GM12878 (cell line): Measurements from ENCODE around the gene ERVW-1. TPM values are rescaled to one million over a fixed set of nuclear protein-coding genes. Genes with fewer than 3 reads are reported as not detected.

Source experiments
- ATAC-seq: fragments of 200-7000 bp; cut with Tn5 transposase; 3 replicates; pipeline ENCODE4 v1.9.1; 2020; ENCODE audit warnings: mild to moderate bottlenecking, moderate library complexity
- BruUV-seq: library from RNA; stranded (reverse); fragments of 400-500 nt; replicated peaks from 2 replicates; lab custom pipeline; 2021; lab: Mats Ljungman, UMichigan
- CTCF ChIA-PET: fragments of 300-600 bp; sonication (Branson Sonifier 250); formaldehyde crosslinking; extraction: SDS; loops from one replicate; lab custom pipeline; 2021; ENCODE audit warnings: inconsistent platforms; lab: Yijun Ruan, JAX
- POLR2A ChIA-PET: fragments of 350-600 bp; formaldehyde crosslinking; extraction: SDS; loops from one replicate; lab custom pipeline; 2021; ENCODE audit warnings: inconsistent platforms; lab: Charles Lee
- RAD21 ChIA-PET: fragments of 300-600 bp; sonication (Branson Sonifier 250); formaldehyde crosslinking; loops from one replicate; lab custom pipeline; 2023; ENCODE audit warnings: antibody characterized with exemption; ENCODE audit not compliant: unreplicated experiment; lab: Charles Lee
- SMC1A ChIA-PET: fragments of 300-600 bp; sonication (Branson Sonifier 250); formaldehyde crosslinking; loops from one replicate; lab custom pipeline; 2023; ENCODE audit not compliant: unreplicated experiment, uncharacterized antibody; lab: Charles Lee
- DNase-seq: peaks from one replicate; pipeline ENCODE4 v3.0.0-alpha.2; 2011; ENCODE audit warnings: low read depth, low spot score
- FAIRE-seq: peaks from 3 replicates; lab custom pipeline; 2011; peaks lifted over from hg19 to GRCh38; lab: Jason Lieb, UNC
- H2AFZ ChIP-seq: 2 replicates; pipeline ENCODE4 v1.6.0; 2011; ENCODE audit warnings: low read depth, low read length, control low read depth; ENCODE audit not compliant: control insufficient read depth
- H3K27ac ChIP-seq: 2 replicates; pipeline ENCODE4 v1.5.1; 2011; ENCODE audit warnings: control low read depth; ENCODE audit not compliant: control insufficient read depth, insufficient read depth
- H3K27me3 ChIP-seq, 2 experiments: replicated peaks in 1 of 2; 2 replicates each; pipeline versions ENCODE4 v1.6.0 to v1.6.1; 2011; ENCODE audit warnings: low read length in 1 of 2; ENCODE audit not compliant: control insufficient read depth in 2 of 2, insufficient read depth in 2 of 2
- H3K36me3 ChIP-seq, 2 experiments: 2 replicates each; pipeline ENCODE4 v1.5.1; 2011; ENCODE audit warnings: low read length in 1 of 2; ENCODE audit not compliant: control insufficient read depth in 2 of 2, insufficient read depth in 2 of 2
- H3K4me1 ChIP-seq: 2 replicates; pipeline ENCODE4 v1.6.1; 2011; ENCODE audit warnings: mild to moderate bottlenecking, low read length, moderate library complexity, mixed read lengths; ENCODE audit not compliant: control insufficient read depth, insufficient read depth
- H3K4me2 ChIP-seq: 2 replicates; pipeline ENCODE4 v1.6.0; 2011; ENCODE audit warnings: control low read depth; ENCODE audit not compliant: control insufficient read depth, insufficient read depth
- H3K4me3 ChIP-seq: fragments of 200-600 bp; sonication (generic); 2 replicates; pipeline ENCODE4 v1.5.1; 2016
- H3K79me2 ChIP-seq: 2 replicates; pipeline ENCODE4 v1.6.0; 2011; ENCODE audit warnings: low read length; ENCODE audit not compliant: control insufficient read depth, insufficient read depth
- H3K9ac ChIP-seq: 2 replicates; pipeline ENCODE4 v1.8.0; 2011; ENCODE audit warnings: low read length, control low read depth, mixed read lengths; ENCODE audit not compliant: control insufficient read depth, insufficient read depth
- H3K9me3 ChIP-seq: replicated peaks from 3 replicates; pipeline ENCODE4 v1.5.1; 2011; ENCODE audit warnings: mild to moderate bottlenecking, low read length; ENCODE audit not compliant: control insufficient read depth, insufficient read depth
- H4K20me1 ChIP-seq: 2 replicates; pipeline ENCODE4 v1.6.0; 2011; ENCODE audit not compliant: control insufficient read depth, insufficient read depth
- CBX3 ChIP-seq: fragments of 200-600 bp; sonication (generic); IDR thresholded peaks from 2 replicates; pipeline ENCODE4 v1.6.1; 2016; ENCODE audit warnings: low read depth, borderline replicate concordance
- CREM ChIP-seq: IDR thresholded peaks from 2 replicates; pipeline ENCODE4 v1.6.1; 2014; ENCODE audit warnings: antibody characterized with exemption, low read depth
- EZH2 ChIP-seq: IDR thresholded peaks from 2 replicates; pipeline ENCODE4 v1.6.1; 2012; ENCODE audit warnings: low read depth, mild to moderate bottlenecking, control low read depth, inconsistent platforms, low read length, borderline replicate concordance; ENCODE audit not compliant: control insufficient read depth
- FOXM1 ChIP-seq: IDR thresholded peaks from 2 replicates; pipeline ENCODE4 v1.6.1; 2012; ENCODE audit warnings: low read depth, mild to moderate bottlenecking, inconsistent platforms, low read length, moderate library complexity
- IKZF2 ChIP-seq, 2 experiments: fragments of 450-650 bp; IDR thresholded peaks; 2 replicates each; pipeline ENCODE4 v1.6.1; 2017; ENCODE audit warnings: mild to moderate bottlenecking in 2 of 2, moderate library complexity in 2 of 2
- LARP7 ChIP-seq: fragments of 450-650 bp; IDR thresholded peaks from 2 replicates; pipeline ENCODE4 v1.6.1; 2017; ENCODE audit warnings: mild to moderate bottlenecking
- MTA3 ChIP-seq: IDR thresholded peaks from 2 replicates; pipeline ENCODE4 v1.6.1; 2012; ENCODE audit warnings: low read length, inconsistent platforms, borderline replicate concordance
- MYC ChIP-seq: IDR thresholded peaks from 2 replicates; pipeline ENCODE4 v1.6.1; 2011; ENCODE audit warnings: mild to moderate bottlenecking, low read length, moderate library complexity, inconsistent platforms; ENCODE audit not compliant: insufficient read depth, insufficient replicate concordance, insufficient read length, severe bottlenecking
- NR2F1 ChIP-seq: fragments of 450-650 bp; conservative IDR thresholded peaks from 2 replicates; pipeline ENCODE4 v1.6.1; 2017; ENCODE audit warnings: mild to moderate bottlenecking
- RAD21 ChIP-seq: IDR thresholded peaks from 2 replicates; pipeline ENCODE4 v1.6.1; 2011; ENCODE audit warnings: mild to moderate bottlenecking, low read depth, low read length, moderate library complexity; ENCODE audit not compliant: insufficient read depth
- RELB ChIP-seq: fragments of 450-650 bp; IDR thresholded peaks from 2 replicates; pipeline ENCODE4 v1.6.1; 2017; ENCODE audit warnings: low read depth, mild to moderate bottlenecking, moderate library complexity
- SMC3 ChIP-seq: IDR thresholded peaks from 2 replicates; pipeline ENCODE4 v1.6.1; 2011; ENCODE audit warnings: low read length, improper control_type of control experiment, borderline replicate concordance
- STAT3 ChIP-seq: IDR thresholded peaks from 2 replicates; pipeline ENCODE4 v1.6.1; 2011; ENCODE audit warnings: low read depth, low read length, improper control_type of control experiment
- TARDBP ChIP-seq: IDR thresholded peaks from 2 replicates; pipeline ENCODE4 v1.6.1; 2016; ENCODE audit warnings: borderline replicate concordance
- TCF7 ChIP-seq: IDR thresholded peaks from 2 replicates; pipeline ENCODE4 v1.6.1; 2014; ENCODE audit warnings: antibody characterized with exemption, borderline replicate concordance
- WRNIP1 ChIP-seq: IDR thresholded peaks from 2 replicates; pipeline ENCODE4 v1.6.1; 2011; ENCODE audit warnings: low read depth, low read length, improper control_type of control experiment, borderline replicate concordance
- ZZZ3 ChIP-seq: IDR thresholded peaks from 2 replicates; pipeline ENCODE4 v1.6.1; 2011; ENCODE audit warnings: low read depth; ENCODE audit not compliant: control insufficient read depth, insufficient read length
- WGBS: methylation state at CpG from one replicate; pipeline ENCODE4 v1.1.6; 2016; ENCODE audit warnings: low lambda C conversion rate; ENCODE audit not compliant: insufficient replicate concordance, insufficient coverage; ENCODE audit errors: missing lambda C conversion rate; 5-methylcytosine and 5-hydroxymethylcytosine counted together
- in situ Hi-C: fragments of 300-500 bp; cut with MboI; formaldehyde crosslinking; loops from 9 replicates; pipeline ENCODE4 v1.14.3; 2018; ENCODE audit warnings: mixed read lengths
- intact Hi-C: fragments of 100-400 bp; cut with micrococcal nuclease; formaldehyde crosslinking; loops from one replicate; pipeline ENCODE4 v1.14.2; 2022; ENCODE audit not compliant: unreplicated experiment
- polyA plus RNA-seq, 11 experiments: library from polyadenylated mRNA; depleted of rRNA in 4 of 11; unstranded in 6 of 11; stranded (reverse) in 5 of 11; fragments of >200 nt; fragmentation: Nextera tagmentation in 4 of 11; fragmentation: Illumina TruSeq in 1 of 11; extraction: Ambion mirVana in 4 of 11; extraction: Trizol in 1 of 11; gene quantifications; 1 replicate in 1 of 11; 2 replicates in 10 of 11; pipeline versions ENCODE4 v1.2.1 to v1.2.3, GENCODE V29; 2011 to 2016; ENCODE audit warnings: inconsistent platforms in 2 of 11, missing spikeins in 2 of 11, low read depth in 1 of 11
- total RNA-seq, 4 experiments: library from RNA; depleted of rRNA in 3 of 4; stranded (reverse); fragments of >200 nt in 3 of 4; fragmentation: Illumina TruSeq in 1 of 4; extraction: Trizol in 1 of 4; gene quantifications; 2 replicates each; pipeline versions ENCODE4 v1.2.1 to v1.2.3, GENCODE V29; 2013 to 2021

The ERVW-1 gene
- total and polyA plus RNA-seq, 10 of the 15 experiments (the other 5 are each of a cell fraction or from before 2014, with no cell fraction given), result 0.05 TPM; not detected in 9

- TF ChIP-seq EZH2 (no peak), MTA3 (no peak), RELB (peak; percentile 69), TARDBP (no peak), CREM (no peak), STAT3 (no peak)
These were observed 30.2 kb downstream of the ERVW-1 start, which contains the start of gene GATAD1 (continued) for GRCh38 chr7:92447345-92448204.

GRCh38 chr7:92446869-92447344, 30.8 kb downstream of the ERVW-1 start:
- peaks cover 17% of the 10 kb centered on the region for H3K79me2 ChIP-seq
- WGBS, result 53% methylated on average over 21 of the region's 21 CpGs
- peak overlapping the region; percentile 97 for H3K9ac ChIP-seq
- H3K27ac ChIP-seq, result peak overlapping the region; percentile 95
- ChIA-PET SMC1A (interaction anchor here (0.6 to 3.0 kb wide), 20 partner anchors 18 to 1992 kb away, joined by 3 to 22 read pairs (median 4); partner anchors contain the start of genes AKAP9, ANKIB1, CYP51A1 and ERVW-1), POLR2A (interaction anchor here (0.7 to 2.1 kb wide), 7 partner anchors 11 to 506 kb away, joined by 3 to 5 read pairs (median 3); partner anchors contain the start of genes AKAP9, ANKIB1 and KRIT1), RAD21 (interaction anchor here (0.6 to 3.1 kb wide), 20 partner anchors 21 to 1406 kb away, joined by 3 to 45 read pairs (median 4); partner anchors contain the start of genes AKAP9, ANKIB1, KRIT1 and MTERF1), CTCF (interaction anchor here (0.6 to 4.6 kb wide), 48 partner anchors 9 to 1850 kb away, joined by 3 to 86 read pairs (median 4); partner anchors contain the start of genes AKAP9, ANKIB1, KRIT1 and LRRD1)
- intact Hi-C loops, result loop anchor here (1.0 to 10.0 kb wide), 5 partner anchors 23 to 617 kb away; partner anchors contain the start of genes AKAP9, ANKIB1 and KRIT1
- no peaks in the 10 kb centered on the region for H4K20me1 ChIP-seq
- H3K4me1 ChIP-seq, result no peaks in the 10 kb centered on the region
- FAIRE-seq (peak; percentile 79), ATAC-seq (no peak), DNase-seq (peak; percentile 57)
- peak overlapping the region; percentile 59 for H3K4me2 ChIP-seq
- 0 out of 4 replicates have a peak, but pooled peaks cover 0 to 5% of the 10 kb centered on the region in 2 experiments for H3K36me3 ChIP-seq
- no TSS peak for BruUV-seq
- H2AFZ ChIP-seq, result peak overlapping the region; percentile 96
- H3K4me3 ChIP-seq, result peak overlapping the region; percentile 92; the same call in 1 of the 2 replicates
- no peaks in the 10 kb centered on the region for H3K9me3 ChIP-seq
- in situ Hi-C loops, result loop anchor here (5.0 to 25.0 kb wide), 2 partner anchors 615 to 1360 kb away; no protein-coding TSS in a partner anchor
- no peaks in the 10 kb centered on the region for H3K27me3 ChIP-seq
- no peak for TF ChIP-seq MYC
- TF ChIP-seq ZZZ3, result no peak
- 0 out of 2 replicates have a peak, but pooled peaks have one; percentile 59 for TF ChIP-seq WRNIP1
- no peak for TF ChIP-seq NR2F1
- TF ChIP-seq IKZF2 (IDR thresholded peaks at IDR 0.05), result no peak
- 0 out of 2 replicates have a peak, but pooled peaks have one; percentile 45 for TF ChIP-seq FOXM1
- TF ChIP-seq SMC3, result peak; percentile 67; the same call in 1 of the 2 replicates
- peak; percentile 91 for TF ChIP-seq RAD21
- no peak for TF ChIP-seq CBX3
- TF ChIP-seq TCF7, result no peak
- no peak for TF ChIP-seq LARP7
